BE2C (cell line): ENCODE data around the gene LRMDA.

Source experiments
- DNase-seq: peaks from one replicate; pipeline ENCODE4 v3.0.0-alpha.2; 2020
- H3K27me3 ChIP-seq: fragments of 250-450 bp; sonication (Bioruptor Pico); 2 replicates; pipeline ENCODE4 v1.5.1; 2020; ENCODE audit warnings: mild to moderate bottlenecking
- H3K36me3 ChIP-seq: fragments of 250-450 bp; sonication (Bioruptor Pico); 2 replicates; pipeline ENCODE4 v1.5.1; 2020; ENCODE audit warnings: mild to moderate bottlenecking
- H3K4me1 ChIP-seq: fragments of 250-450 bp; sonication (Bioruptor Pico); 2 replicates; pipeline ENCODE4 v1.5.1; 2020
- H3K4me3 ChIP-seq: 2 replicates; pipeline ENCODE4 v1.5.1; 2011; ENCODE audit warnings: low read depth, low read length
- H3K9me3 ChIP-seq: fragments of 250-450 bp; sonication (Bioruptor Pico); 2 replicates; pipeline ENCODE4 v1.5.1; 2020
- TF ChIP-seq, protein P1 (sequence below): IDR thresholded peaks from 2 replicates; pipeline ENCODE4 v1.5.1; 2012; ENCODE audit warnings: mild to moderate bottlenecking, low read depth, low read length

The LRMDA gene

DNA sequence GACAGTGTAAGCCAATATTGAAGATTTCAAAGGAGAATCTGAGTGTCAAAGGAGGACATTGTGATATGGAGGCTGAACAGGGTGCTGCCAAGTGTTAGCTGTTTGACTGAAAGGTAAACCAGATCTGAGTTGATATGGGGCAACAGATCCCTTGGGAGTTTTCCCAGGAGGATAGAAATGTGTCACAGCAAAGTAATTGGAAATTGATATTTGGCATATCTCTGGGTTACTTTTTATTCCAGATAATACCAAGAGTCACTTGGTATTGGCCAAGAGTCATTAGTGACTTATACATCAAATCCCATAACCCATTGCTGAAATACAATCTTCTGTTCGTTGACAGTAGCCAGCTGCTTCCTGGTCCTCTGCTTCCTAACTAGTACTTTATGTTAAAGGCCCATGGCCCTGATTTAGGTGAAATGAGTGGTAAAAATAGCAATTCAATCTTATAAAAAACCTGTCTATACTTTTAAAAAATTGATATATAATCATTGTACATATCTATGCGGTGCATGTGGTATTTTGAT is 922.9 kb downstream of the LRMDA start:
- Histone ChIP-seq H3K27me3 (no peaks in the 10 kb centered on the region), H3K4me3 (no peak overlapping the region), H3K9me3 (no peaks in the 10 kb centered on the region), H3K4me1 (no peaks in the 10 kb centered on the region), H3K36me3 (no peaks in the 10 kb centered on the region)
- TF ChIP-seq, protein P1, sequence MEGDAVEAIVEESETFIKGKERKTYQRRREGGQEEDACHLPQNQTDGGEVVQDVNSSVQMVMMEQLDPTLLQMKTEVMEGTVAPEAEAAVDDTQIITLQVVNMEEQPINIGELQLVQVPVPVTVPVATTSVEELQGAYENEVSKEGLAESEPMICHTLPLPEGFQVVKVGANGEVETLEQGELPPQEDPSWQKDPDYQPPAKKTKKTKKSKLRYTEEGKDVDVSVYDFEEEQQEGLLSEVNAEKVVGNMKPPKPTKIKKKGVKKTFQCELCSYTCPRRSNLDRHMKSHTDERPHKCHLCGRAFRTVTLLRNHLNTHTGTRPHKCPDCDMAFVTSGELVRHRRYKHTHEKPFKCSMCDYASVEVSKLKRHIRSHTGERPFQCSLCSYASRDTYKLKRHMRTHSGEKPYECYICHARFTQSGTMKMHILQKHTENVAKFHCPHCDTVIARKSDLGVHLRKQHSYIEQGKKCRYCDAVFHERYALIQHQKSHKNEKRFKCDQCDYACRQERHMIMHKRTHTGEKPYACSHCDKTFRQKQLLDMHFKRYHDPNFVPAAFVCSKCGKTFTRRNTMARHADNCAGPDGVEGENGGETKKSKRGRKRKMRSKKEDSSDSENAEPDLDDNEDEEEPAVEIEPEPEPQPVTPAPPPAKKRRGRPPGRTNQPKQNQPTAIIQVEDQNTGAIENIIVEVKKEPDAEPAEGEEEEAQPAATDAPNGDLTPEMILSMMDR: no peak
- no peak for DNase-seq

DNA sequence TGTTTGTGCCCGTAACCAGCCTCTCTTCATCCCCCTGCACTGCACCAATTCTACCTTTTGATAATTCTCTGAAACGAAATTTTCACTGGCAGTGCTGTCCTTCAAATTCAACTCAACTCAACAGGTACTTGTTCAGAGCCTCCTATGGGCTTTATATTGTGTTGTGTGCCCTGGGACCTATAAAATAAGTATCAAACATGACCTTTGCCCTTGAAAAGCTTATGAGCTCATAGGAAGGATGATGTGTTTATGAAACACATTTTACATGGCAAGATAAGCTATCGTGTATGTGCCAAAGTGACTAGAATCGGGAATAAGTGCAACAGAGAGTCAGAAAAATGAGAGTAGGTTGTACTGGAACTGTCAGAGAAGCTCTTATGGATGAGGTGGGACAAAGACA is 923.5 kb downstream of the LRMDA start:
- Histone ChIP-seq H3K36me3 (no peaks in the 10 kb centered on the region), H3K4me1 (no peaks in the 10 kb centered on the region), H3K27me3 (no peaks in the 10 kb centered on the region), H3K4me3 (no peak overlapping the region), H3K9me3 (no peaks in the 10 kb centered on the region)
- TF ChIP-seq, protein P1: no peak
- DNase-seq: no peak

DNA sequence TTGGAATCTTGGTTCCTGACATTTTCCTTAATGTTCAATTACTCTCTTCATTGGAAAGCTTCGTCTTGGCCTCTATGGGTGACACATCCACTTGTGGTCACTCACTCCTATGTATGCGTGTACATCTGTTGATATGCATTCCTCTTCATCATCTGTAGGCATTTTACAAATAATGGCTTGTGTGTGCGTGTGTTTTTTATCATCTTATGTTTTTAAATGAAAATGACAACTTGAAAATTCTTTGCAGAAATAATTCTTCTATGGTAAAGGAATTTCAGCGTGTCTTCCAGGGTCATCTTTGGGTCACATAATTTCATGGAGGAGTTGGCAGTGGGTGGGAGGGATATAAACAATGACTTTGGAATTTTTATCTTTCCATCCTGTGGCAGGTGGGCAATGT is 925.1 kb downstream of the LRMDA start:
- no peak for DNase-seq
- no peaks in the 10 kb centered on the region for H3K4me1 ChIP-seq
- H3K27me3 ChIP-seq: no peaks in the 10 kb centered on the region
- no peaks in the 10 kb centered on the region for H3K9me3 ChIP-seq
- H3K4me3 ChIP-seq: no peak overlapping the region
- TF ChIP-seq, protein P1: no peak
- H3K36me3 ChIP-seq: no peaks in the 10 kb centered on the region

DNA sequence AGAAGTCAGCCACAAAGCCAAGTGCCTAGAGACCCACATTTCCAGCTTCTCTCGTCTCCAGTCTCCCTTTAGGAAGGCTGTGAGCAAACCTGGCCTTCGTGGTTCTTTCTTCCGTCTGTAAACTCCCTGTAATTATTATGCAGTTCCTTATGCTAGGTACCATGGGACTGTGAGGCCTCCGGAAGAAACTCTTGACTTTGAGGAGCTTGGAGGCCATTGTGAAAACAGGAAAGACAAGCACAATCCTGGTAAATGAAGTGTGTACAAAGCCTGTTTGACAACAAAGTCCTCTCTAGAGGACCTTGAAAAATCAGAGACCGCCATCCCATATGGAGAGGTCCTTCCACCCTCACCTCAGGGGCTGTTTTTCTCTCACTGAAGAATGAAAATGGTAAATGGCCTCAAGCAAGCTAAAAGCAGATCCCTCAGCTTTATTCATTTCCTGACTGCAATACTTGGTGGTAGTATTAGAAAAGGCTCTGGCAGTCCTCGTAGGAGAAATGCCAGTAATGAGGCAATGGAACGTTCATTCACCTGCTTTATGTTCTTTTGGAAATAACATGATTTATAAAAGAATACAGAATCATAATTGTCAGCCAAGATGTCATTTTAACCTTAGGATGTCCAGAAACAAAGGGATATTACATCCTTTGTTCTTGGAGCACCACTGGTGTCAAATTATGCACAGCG is 926.4 kb downstream of the LRMDA start:
- TF ChIP-seq, protein P1: no peak

DNA sequence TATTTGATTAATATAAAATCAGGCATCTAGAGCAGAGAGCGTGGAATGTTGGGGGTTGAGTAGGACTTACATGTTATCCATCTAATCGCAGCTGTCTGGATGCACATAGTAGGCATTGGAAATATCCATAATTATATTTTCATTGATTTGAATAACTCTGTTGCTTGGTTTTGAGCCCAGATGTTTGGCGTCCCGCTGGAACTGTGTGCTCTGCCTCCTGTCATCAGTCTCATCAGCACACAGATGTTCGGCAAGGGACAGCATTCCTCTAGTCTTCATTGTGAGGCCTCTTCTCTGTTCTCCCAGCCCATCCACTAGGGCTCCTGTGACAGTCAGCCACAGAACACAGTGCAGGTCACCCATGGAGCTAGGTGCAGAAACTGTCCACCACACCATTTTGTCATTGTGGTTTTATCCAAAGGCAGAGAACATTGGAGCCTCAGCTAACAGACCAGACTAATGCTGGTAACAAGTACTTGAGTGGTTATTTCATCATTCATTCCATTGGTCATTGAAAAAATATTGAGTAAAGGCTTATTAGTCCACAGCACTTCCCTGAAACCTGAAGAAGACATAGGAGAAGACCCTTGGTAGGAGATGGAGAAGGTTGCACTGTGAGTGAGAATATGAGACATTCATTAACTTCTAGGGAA is 927.4 kb downstream of the LRMDA start:
- H3K4me3 ChIP-seq: no peak overlapping the region
- H3K4me1 ChIP-seq: no peaks in the 10 kb centered on the region
- TF ChIP-seq, protein P1: no peak
- DNase-seq: no peak
- no peaks in the 10 kb centered on the region for H3K36me3 ChIP-seq
- no peaks in the 10 kb centered on the region for H3K9me3 ChIP-seq
- no peaks in the 10 kb centered on the region for H3K27me3 ChIP-seq

More for the DNA sequence above, 926.4 kb downstream of the LRMDA start:
- no peaks in the 10 kb centered on the region for H3K4me1 ChIP-seq
- DNase-seq: no peak
- H3K27me3 ChIP-seq: no peaks in the 10 kb centered on the region
- no peaks in the 10 kb centered on the region for H3K36me3 ChIP-seq
- H3K9me3 ChIP-seq: no peaks in the 10 kb centered on the region
- H3K4me3 ChIP-seq: no peak overlapping the region

DNA sequence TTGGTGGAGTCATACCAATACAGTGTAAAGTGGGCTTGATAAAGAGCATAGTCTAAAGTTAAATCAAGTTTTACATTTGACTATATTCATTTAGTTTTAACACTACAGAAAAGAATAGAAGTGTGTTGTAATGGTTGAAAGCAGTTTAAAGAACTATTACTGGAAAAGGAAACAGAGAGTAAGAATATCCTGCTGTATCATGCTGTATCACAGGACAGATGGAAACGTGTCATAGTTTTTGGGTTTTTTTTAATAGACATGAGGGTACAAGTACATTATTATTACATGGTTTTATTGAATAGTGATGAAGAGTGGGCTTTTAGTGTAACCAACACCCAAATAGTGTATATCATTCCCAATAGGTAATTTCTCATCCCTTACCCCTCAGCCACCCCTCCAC is 944.3 kb downstream of the LRMDA start:
- no peaks in the 10 kb centered on the region for H3K36me3 ChIP-seq
- H3K4me3 ChIP-seq: no peak overlapping the region
- TF ChIP-seq, protein P1: no peak
- H3K9me3 ChIP-seq: no peaks in the 10 kb centered on the region
- H3K27me3 ChIP-seq: no peaks in the 10 kb centered on the region
- DNase-seq: no peak
- H3K4me1 ChIP-seq: no peaks in the 10 kb centered on the region
